Fibroblast of lung (primary cell): Measurements from ENCODE around the gene ECHDC3.

Experiments used
- EZH2 ChIP-seq: IDR thresholded peaks from 2 replicates; pipeline ENCODE4 v1.5.1; 2012; ENCODE audit warnings: low read length, control low read depth, mild to moderate bottlenecking; ENCODE audit errors: missing control alignments
- TF ChIP-seq, protein P1 (sequence below), 2 donors: IDR thresholded peaks in 1 of 2; conservative IDR thresholded peaks in 1 of 2; 1 replicate in 1 of 2; 2 replicates in 1 of 2; pipeline ENCODE4 v1.5.1; 2011 to 2012; ENCODE audit warnings: low read length in 2 of 2, control low read depth in 1 of 2, inconsistent platforms in 1 of 2, low read depth in 1 of 2, mild to moderate bottlenecking in 1 of 2

DNA sequence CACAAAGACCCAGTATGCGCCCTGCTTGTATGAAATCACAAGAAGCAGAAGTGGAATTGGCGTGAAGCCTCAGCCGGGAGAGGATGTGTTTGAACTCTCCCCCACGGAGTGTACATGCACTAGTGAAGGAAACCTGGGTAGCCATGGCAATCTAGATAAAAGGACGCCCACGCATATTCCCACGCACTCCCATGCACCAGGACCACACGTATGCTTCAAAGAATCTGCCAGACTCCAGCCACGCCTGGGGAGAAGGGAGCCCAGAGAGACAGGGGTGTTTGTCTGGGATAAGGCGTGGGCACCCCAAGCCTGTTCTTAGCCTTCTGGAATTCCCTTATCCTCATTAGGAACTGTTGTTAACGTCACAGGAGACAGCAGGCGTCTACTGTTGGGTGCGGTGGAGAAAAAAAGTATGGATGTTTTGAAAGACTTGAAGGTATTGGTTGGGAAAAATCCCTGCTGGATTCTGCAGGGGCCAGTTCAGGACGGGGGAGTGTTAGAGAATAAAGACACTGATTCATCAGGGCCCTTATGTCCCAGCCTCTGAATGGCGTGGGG is 28.9 kb upstream of the ECHDC3 start:
- TF ChIP-seq, protein P1, sequence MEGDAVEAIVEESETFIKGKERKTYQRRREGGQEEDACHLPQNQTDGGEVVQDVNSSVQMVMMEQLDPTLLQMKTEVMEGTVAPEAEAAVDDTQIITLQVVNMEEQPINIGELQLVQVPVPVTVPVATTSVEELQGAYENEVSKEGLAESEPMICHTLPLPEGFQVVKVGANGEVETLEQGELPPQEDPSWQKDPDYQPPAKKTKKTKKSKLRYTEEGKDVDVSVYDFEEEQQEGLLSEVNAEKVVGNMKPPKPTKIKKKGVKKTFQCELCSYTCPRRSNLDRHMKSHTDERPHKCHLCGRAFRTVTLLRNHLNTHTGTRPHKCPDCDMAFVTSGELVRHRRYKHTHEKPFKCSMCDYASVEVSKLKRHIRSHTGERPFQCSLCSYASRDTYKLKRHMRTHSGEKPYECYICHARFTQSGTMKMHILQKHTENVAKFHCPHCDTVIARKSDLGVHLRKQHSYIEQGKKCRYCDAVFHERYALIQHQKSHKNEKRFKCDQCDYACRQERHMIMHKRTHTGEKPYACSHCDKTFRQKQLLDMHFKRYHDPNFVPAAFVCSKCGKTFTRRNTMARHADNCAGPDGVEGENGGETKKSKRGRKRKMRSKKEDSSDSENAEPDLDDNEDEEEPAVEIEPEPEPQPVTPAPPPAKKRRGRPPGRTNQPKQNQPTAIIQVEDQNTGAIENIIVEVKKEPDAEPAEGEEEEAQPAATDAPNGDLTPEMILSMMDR (conservative IDR thresholded peaks at IDR 0.05 in 1 of 2, IDR thresholded peaks at IDR 0.05 in 1 of 2; ENCODE audit: low read depth in 1 of 2, low read length in 2 of 2) = no peak
- no peak for TF ChIP-seq EZH2
